ENCODE results near the gene GRM7. TPM values are rescaled to one million over a fixed set of nuclear protein-coding genes. Genes with fewer than 3 reads are reported as not detected.

The GRM7 gene
- total RNA-seq, 1 experiment from 2014 or later = 0.28 TPM

DNA sequence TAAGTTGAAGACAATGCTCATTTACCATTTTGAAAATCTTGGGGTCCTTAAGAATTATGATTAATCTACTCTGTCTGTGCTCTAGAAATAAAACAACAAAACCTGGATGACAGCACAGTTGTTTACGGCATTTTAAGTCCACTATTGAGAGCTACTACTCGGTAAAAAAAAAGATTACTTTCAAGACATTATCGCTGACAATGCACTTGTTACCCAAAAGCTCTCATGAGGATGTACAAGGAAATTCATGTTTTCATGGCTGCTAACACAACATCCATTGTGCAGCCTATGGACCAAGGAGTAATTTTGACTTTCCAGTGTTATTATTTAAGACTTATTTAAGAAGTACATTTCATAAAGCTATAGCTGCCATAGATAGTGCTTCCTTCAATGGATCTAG, 221.3 kb downstream of the GRM7 start:
- H3K9me3 Mint-ChIP-seq = no peaks in the 10 kb centered on the region
- no peak overlapping the region for H3K27ac Mint-ChIP-seq
- no peak for TF ChIP-seq CTCF (conservative IDR thresholded peaks at IDR 0.05)
- Histone ChIP-seq H4K20me1 (ENCODE audit: control insufficient read depth, insufficient read depth, insufficient read length) (no peaks in the 10 kb centered on the region), H3K4ac (ENCODE audit: low read depth, low read length) (no peak overlapping the region), H4K5ac (ENCODE audit: insufficient read length, low read depth, low read length) (no peak overlapping the region), H2BK20ac (ENCODE audit: low read depth, low read length, poor library complexity, severe bottlenecking) (no peak overlapping the region), H3K18ac (ENCODE audit: insufficient read length, low read depth, low read length) (no peak overlapping the region), H3K56ac (ENCODE audit: insufficient read length, low read depth, low read length) (no peak overlapping the region), H3K23ac (ENCODE audit: insufficient read length, low read depth, low read length) (no peak overlapping the region), H3K4me2 (ENCODE audit: insufficient read depth, insufficient read length, low read length) (no peak overlapping the region), H3K23me2 (ENCODE audit: insufficient read length, low read depth, low read length, poor library complexity, severe bottlenecking) (no peaks in the 10 kb centered on the region), H3T11ph (ENCODE audit: low read length) (no peak overlapping the region), H3K27me3 (ENCODE audit: insufficient read depth, low read length) (no peaks in the 10 kb centered on the region), H2AK5ac (ENCODE audit: insufficient read length, low read length) (no peak overlapping the region), H3K27ac (ENCODE audit: insufficient read length, low read depth, low read length) (no peak overlapping the region), H2BK15ac (ENCODE audit: low read depth, low read length) (no peak overlapping the region), H3K79me2 (ENCODE audit: insufficient read depth, low read length) (no peaks in the 10 kb centered on the region), H3K4me1 (ENCODE audit: insufficient read depth, low read length) (no peaks in the 10 kb centered on the region), H2AFZ (ENCODE audit: low read length) (no peak overlapping the region), H4K8ac (replicated peaks; ENCODE audit: insufficient read length, low read depth, low read length) (no peak overlapping the region), H3K14ac (ENCODE audit: insufficient read depth, low read length) (no peak overlapping the region), H3K9me3 (ENCODE audit: control insufficient read depth, low read depth, low read length) (no peaks in the 10 kb centered on the region), H4K91ac (ENCODE audit: insufficient read length, low read depth, low read length) (no peak overlapping the region), H2BK5ac (ENCODE audit: insufficient read length, low read length) (no peak overlapping the region), H3K79me1 (ENCODE audit: insufficient read depth, low read depth, low read length, poor library complexity, severe bottlenecking) (no peaks in the 10 kb centered on the region), H2BK12ac (ENCODE audit: insufficient read length, low read depth, low read length) (no peak overlapping the region), H2BK120ac (ENCODE audit: low read depth, low read length, poor library complexity, severe bottlenecking) (no peak overlapping the region), H3K9ac (ENCODE audit: extremely low read depth, insufficient read length, low read length) (no peak overlapping the region)
- DNase-seq = no peak
- no peaks in the 10 kb centered on the region for H3K27me3 Mint-ChIP-seq (ENCODE audit: low read depth)
- no peak overlapping the region for H3K4me3 Mint-ChIP-seq
- 0 out of 4 replicates have a peak, but pooled peaks cover 0 to 2% of the 10 kb centered on the region in 2 experiments for H3K4me1 Mint-ChIP-seq
- H3K36me3 Mint-ChIP-seq (ENCODE audit: insufficient read depth in 1 of 3, low read depth in 3 of 3) = no peaks in the 10 kb centered on the region
- no CpG with 5 or more reads among the region's 3 CpGs for WGBS (ENCODE audit: extremely low coverage, insufficient read length, low lambda C conversion rate)
